C4-2B (cell line): ENCODE results near the gene NAT10.

ENCODE experiments used
- CTCF ChIP-seq: fragments of 450-650 bp; conservative IDR thresholded peaks from 2 replicates; pipeline ENCODE4 v1.5.1; 2017; ENCODE audit warnings: mild to moderate bottlenecking
- ZFX ChIP-seq: fragments of 450-650 bp; IDR thresholded peaks from 2 replicates; pipeline ENCODE4 v1.6.1; 2017

- no peak for TF ChIP-seq CTCF
- no peak for TF ChIP-seq ZFX
Measured at GRCh38 chr11:34184505-34185015, 79.1 kb downstream of the NAT10 start.
